ENCODE data around the gene LRRC57. TPM values are rescaled to one million over a fixed set of nuclear protein-coding genes. Genes with fewer than 3 reads are reported as not detected.

The LRRC57 gene
- total and polyA plus RNA-seq, 2 of the 8 experiments (the other 6 are each of a cell fraction or from before 2014, with no cell fraction given): 5.0 to 12.7 TPM

DNA sequence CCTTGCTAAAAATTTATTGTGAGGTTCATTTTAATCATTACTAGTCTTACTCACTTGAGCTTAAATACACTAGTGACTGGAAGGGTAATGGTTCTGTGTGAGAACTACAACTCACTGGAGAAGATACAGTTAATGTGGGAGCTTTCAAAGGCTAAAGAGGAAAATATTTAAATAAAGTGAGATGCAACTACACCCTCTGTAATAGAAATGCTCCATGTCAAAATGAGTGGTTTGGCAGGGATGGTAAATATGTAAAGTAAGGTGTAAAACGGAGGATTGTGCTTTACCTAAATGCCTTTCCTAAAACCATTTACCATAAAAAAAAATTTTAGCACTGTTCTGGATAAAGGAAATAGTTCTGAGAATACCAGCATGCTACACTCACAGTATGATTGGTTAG, 15.3 kb downstream of the LRRC57 start:
- H2BK12ac ChIP-seq (ENCODE audit: low read depth, low read length): no peak overlapping the region
- H2AK5ac ChIP-seq (ENCODE audit: low read depth, low read length): no peak overlapping the region
- H2AFZ ChIP-seq (ENCODE audit: low read length): no peak overlapping the region
- POLR2A ChIA-PET (ENCODE audit: partially characterized antibody): interaction anchor here (0.9 to 2.4 kb wide), 2 partner anchors 11 to 15 kb away, joined by 3 to 11 read pairs; partner anchors contain the start of genes HAUS2 and LRRC57
- H4K8ac ChIP-seq (ENCODE audit: extremely low read depth, insufficient read depth, low read length): no peak overlapping the region
- no peak overlapping the region for H4K91ac ChIP-seq (replicated peaks; ENCODE audit: insufficient read length, low read length)
- H3K9me3 ChIP-seq (ENCODE audit: insufficient read depth in 2 of 2, low read depth in 1 of 2, low read length in 1 of 2): no peaks in the 10 kb centered on the region
- DNase-seq (ENCODE audit: low read depth in 1 of 2, low spot score in 2 of 2) (no peak), FAIRE-seq (no peak)
- no peak overlapping the region for H3K56ac ChIP-seq (replicated peaks; ENCODE audit: insufficient read length, low read depth, low read length)
- H3K79me2 ChIP-seq (ENCODE audit: control insufficient read depth in 1 of 2, insufficient read depth in 2 of 2, low read length in 2 of 2): no peaks in the 10 kb centered on the region
- no peak overlapping the region for H3K4me3 ChIP-seq (ENCODE audit: extremely low read depth in 1 of 4, insufficient read depth in 2 of 4, low read depth in 3 of 4, low read length in 4 of 4)
- H3K23me2 ChIP-seq (ENCODE audit: low read depth, low read length): no peaks in the 10 kb centered on the region
- H3K4me1 ChIP-seq (replicated peaks in 1 of 4; ENCODE audit: control insufficient read depth in 3 of 4, insufficient read depth in 4 of 4, low read length in 3 of 4): no peaks in the 10 kb centered on the region
- no peak overlapping the region for H2BK20ac ChIP-seq (ENCODE audit: low read length)
- no peak for TF ChIP-seq CBX8 (IDR thresholded peaks at IDR 0.05; ENCODE audit: borderline replicate concordance, low read depth, low read length)
- no peak for TF ChIP-seq HDAC2 (IDR thresholded peaks at IDR 0.05; ENCODE audit: borderline replicate concordance in 1 of 2, low read depth in 2 of 2, low read length in 2 of 2)
- TF ChIP-seq JUND (IDR thresholded peaks at IDR 0.05; ENCODE audit: low read length): no peak
- no peak for TF ChIP-seq RBBP5 (IDR thresholded peaks at IDR 0.05; ENCODE audit: borderline replicate concordance, low read depth, low read length)
- TF ChIP-seq TBP (IDR thresholded peaks at IDR 0.05; ENCODE audit: low read depth, low read length): no peak
- TF ChIP-seq POLR2AphosphoS5 (IDR thresholded peaks at IDR 0.05; ENCODE audit: low read depth, low read length): no peak
- TF ChIP-seq KDM1A (IDR thresholded peaks at IDR 0.05; ENCODE audit: borderline replicate concordance, low read length): no peak
- H3K79me1 ChIP-seq (ENCODE audit: low read depth, low read length): no peaks in the 10 kb centered on the region
- H4K5ac ChIP-seq (ENCODE audit: insufficient read length, low read depth, low read length): no peak overlapping the region
- H3K18ac ChIP-seq (ENCODE audit: extremely low read depth, low read length): no peak overlapping the region
- no peak overlapping the region for H3K4me2 ChIP-seq (ENCODE audit: insufficient read depth in 1 of 2, low read depth in 2 of 2, low read length in 2 of 2)
- H3K4ac ChIP-seq (replicated peaks; ENCODE audit: insufficient read length, low read depth, low read length): no peak overlapping the region
- no peaks in the 10 kb centered on the region for H3K27me3 ChIP-seq (replicated peaks in 1 of 4; ENCODE audit: control insufficient read depth in 3 of 4, extremely low read depth in 1 of 4, insufficient read depth in 3 of 4, low read length in 3 of 4)
- no peak overlapping the region for H2BK120ac ChIP-seq (replicated peaks; ENCODE audit: low read depth, low read length)
- H3K36me3 ChIP-seq (ENCODE audit: control insufficient read depth in 2 of 4, insufficient read depth in 4 of 4, low read length in 3 of 4): peaks cover 4 to 41% (median 14%) of the 10 kb centered on the region in 4 experiments; a peak in 6 of 8 replicates
- H3K23ac ChIP-seq (ENCODE audit: insufficient read length): no peak overlapping the region
- H2BK5ac ChIP-seq (ENCODE audit: low read depth, low read length): no peak overlapping the region
- H2BK15ac ChIP-seq (ENCODE audit: low read length): no peak overlapping the region
- no peak overlapping the region for H3K9ac ChIP-seq (replicated peaks in 1 of 4; ENCODE audit: extremely low read depth in 1 of 4, low read depth in 3 of 4, low read length in 3 of 4)
- CTCF ChIA-PET (ENCODE audit: partially characterized antibody): interaction anchor here (0.6 kb wide), 1 partner anchor 78 kb away, joined by 3 read pairs; no protein-coding TSS in a partner anchor
- no peaks in the 10 kb centered on the region for H4K20me1 ChIP-seq (replicated peaks in 1 of 2; ENCODE audit: control insufficient read depth in 1 of 2, insufficient read depth in 2 of 2, low read length in 2 of 2)
- WGBS, 2 experiments (ENCODE audit: extremely low coverage in 1 of 2, insufficient coverage in 1 of 2, insufficient read length in 1 of 2, insufficient replicate concordance in 2 of 2, low coverage in 1 of 2, low lambda C conversion rate in 2 of 2, missing lambda C conversion rate in 1 of 2): 74% methylated on average over 1 of the region's 1 CpG; no CpG with 5 or more reads in 1 of the 2 experiments
- H3K27ac ChIP-seq (ENCODE audit: low read depth, low read length): no peak overlapping the region
- no peak overlapping the region for H3K14ac ChIP-seq (ENCODE audit: insufficient read length)
